CD4-positive, alpha-beta T cell (primary cell): ENCODE measurements around the gene DUSP9. TPM values are rescaled to one million over a fixed set of nuclear protein-coding genes. Genes with fewer than 3 reads are reported as not detected.
A peak's percentile ranks its signal among the peaks of the same experiment; 100 is the strongest.

Experiments used
- ATAC-seq: fragments of 200-7000 bp; cut with Tn5 transposase; one replicate; pipeline ENCODE4 v1.10.0; 2022; ENCODE audit warnings: mild to moderate bottlenecking; ENCODE audit not compliant: poor library complexity
- CTCF ChIA-PET: fragments of 350-600 bp; sonication (Branson Sonifier 250); formaldehyde crosslinking; loops from one replicate; lab custom pipeline; 2021; ENCODE audit warnings: antibody characterized with exemption, inconsistent platforms; lab: Charles Lee
- POLR2A ChIA-PET: fragments of 350-600 bp; sonication (Branson Sonifier 250); formaldehyde crosslinking; loops from one replicate; lab custom pipeline; 2021; ENCODE audit warnings: antibody characterized with exemption, inconsistent platforms; lab: Charles Lee
- DNase-seq, 14 experiments: peaks; one replicate each; pipeline ENCODE4 v3.0.0-alpha.2; 2013 to 2020; ENCODE audit warnings: mixed read lengths in 2 of 14
- H3K27ac ChIP-seq, 2 donors: one replicate each; pipeline versions ENCODE4 v1.5.1 to v1.7.0; 2013; ENCODE audit warnings: low read length in 2 of 2, low read depth in 1 of 2, mild to moderate bottlenecking in 1 of 2
- H3K27me3 ChIP-seq, 2 experiments: 1 replicate in 1 of 2; 2 replicates in 1 of 2; pipeline versions ENCODE4 v1.6.1 to v1.7.0; 2013; ENCODE audit warnings: low read length in 2 of 2, control low read depth in 1 of 2, mild to moderate bottlenecking in 1 of 2, moderate library complexity in 1 of 2; ENCODE audit not compliant: insufficient read depth in 2 of 2, control insufficient read depth in 1 of 2
- H3K36me3 ChIP-seq: one replicate; pipeline ENCODE4 v1.6.1; 2013; ENCODE audit warnings: low read length, control low read depth; ENCODE audit not compliant: insufficient read depth
- H3K4me1 ChIP-seq: one replicate; pipeline ENCODE4 v1.6.1; 2013; ENCODE audit warnings: low read length, control low read depth; ENCODE audit not compliant: insufficient read depth
- H3K4me3 ChIP-seq: one replicate; pipeline ENCODE4 v1.5.1; 2013; ENCODE audit warnings: mild to moderate bottlenecking, low read length, moderate library complexity
- H3K9me3 ChIP-seq, 2 experiments: 1 replicate in 1 of 2; 2 replicates in 1 of 2; pipeline versions ENCODE4 v1.6.1 to v1.7.0; 2013; ENCODE audit warnings: low read length in 2 of 2, mild to moderate bottlenecking in 2 of 2, control low read depth in 1 of 2, moderate library complexity in 1 of 2; ENCODE audit not compliant: control insufficient read depth in 1 of 2, insufficient read depth in 1 of 2
- H3K27ac Mint-ChIP-seq: one replicate; pipeline ENCODE4 v1.8.0; 2020; ENCODE audit warnings: mixed read lengths
- H3K27me3 Mint-ChIP-seq: one replicate; pipeline ENCODE4 v1.8.0; 2021; ENCODE audit warnings: mixed read lengths
- H3K36me3 Mint-ChIP-seq: one replicate; pipeline ENCODE4 v1.8.0; 2021; ENCODE audit warnings: low read depth, mixed read lengths
- H3K4me1 Mint-ChIP-seq: one replicate; pipeline ENCODE4 v1.8.0; 2021; ENCODE audit warnings: low read depth, mixed read lengths
- H3K4me3 Mint-ChIP-seq: one replicate; pipeline ENCODE4 v1.8.0; 2020; ENCODE audit warnings: mild to moderate bottlenecking, mixed read lengths
- H3K9me3 Mint-ChIP-seq: one replicate; pipeline ENCODE4 v1.8.0; 2020; ENCODE audit warnings: mixed read lengths
- CTCF ChIP-seq: fragments of 200-600 bp; IDR thresholded peaks from one replicate; pipeline ENCODE4 v1.8.0; 2022; ENCODE audit warnings: antibody characterized with exemption, mild to moderate bottlenecking
- intact Hi-C, 2 experiments: fragments of 100-400 bp; cut with DNase I in 1 of 2; cut with micrococcal nuclease in 1 of 2; formaldehyde crosslinking; loops; one replicate each; pipeline versions ENCODE4 v1.15.1 to v1.9.0; 2023 to 2025; cut with DNase I, micrococcal nuclease
- total RNA-seq, 174 experiments: library from RNA in 2 of 174; stranded (reverse) in 2 of 174; gene quantifications; one replicate each; pipeline ENCODE4 v1.2.3 and lab custom pipeline; 2021 to 2026

DUSP9 gene
- total RNA-seq, 2 experiments from 2014 or later: not detected

DNA sequence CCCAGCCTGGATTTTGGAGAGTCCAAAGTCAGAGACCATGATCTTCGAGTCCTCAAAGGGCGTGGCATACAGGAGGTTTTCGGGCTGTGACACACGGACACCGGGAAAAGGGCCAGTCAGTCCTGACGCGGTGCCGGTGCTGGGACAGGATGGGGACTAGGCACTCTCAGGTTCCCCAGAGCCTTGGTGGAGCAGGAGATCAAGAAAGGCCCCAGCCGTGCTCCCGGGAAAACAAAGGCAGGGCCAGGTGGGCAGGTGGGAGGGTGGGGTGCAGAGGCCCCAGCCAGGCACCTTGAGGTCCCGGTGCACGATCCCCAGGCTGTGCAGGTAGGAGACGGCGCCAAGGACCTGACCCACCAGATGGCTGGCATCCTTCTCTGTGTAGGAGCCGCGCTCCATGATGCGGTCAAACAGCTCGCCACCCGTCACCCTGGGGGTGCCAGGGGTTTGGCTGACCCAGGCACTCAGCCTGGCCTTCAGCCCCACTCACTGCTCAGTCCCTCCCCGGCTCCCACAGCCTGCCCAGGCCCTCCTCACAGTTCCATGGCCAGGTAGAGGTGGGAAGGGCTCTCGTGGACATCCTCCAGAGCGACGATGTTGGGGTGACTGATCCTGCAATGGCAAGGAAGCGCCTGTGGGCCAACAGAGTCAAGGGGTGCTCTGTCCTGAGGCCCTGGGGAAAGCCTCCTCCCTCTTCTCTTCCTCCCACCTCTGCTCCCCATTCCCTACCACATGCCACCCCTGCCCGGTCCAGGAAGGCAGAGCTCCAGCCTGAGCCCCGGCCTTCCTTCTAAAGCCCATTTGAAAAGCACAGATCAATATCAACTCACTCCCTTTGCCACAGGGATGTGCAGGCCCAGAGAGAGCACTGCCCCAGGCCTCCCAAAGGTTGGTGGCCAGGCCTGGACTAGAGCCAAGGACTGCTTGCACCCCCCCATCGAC, 24.9 kb downstream of the DUSP9 start:
- no peak overlapping the region for H3K27ac ChIP-seq
- no peaks in the 10 kb centered on the region for H3K9me3 ChIP-seq
- H3K36me3 Mint-ChIP-seq: no peaks in the 10 kb centered on the region
- H3K36me3 ChIP-seq: no peaks in the 10 kb centered on the region
- ChIA-PET POLR2A (no interaction called here), CTCF (no interaction called here)
- no peaks in the 10 kb centered on the region for H3K9me3 Mint-ChIP-seq
- peaks cover 0 to 10% of the 10 kb centered on the region in 2 experiments for H3K27me3 ChIP-seq
- H3K27ac Mint-ChIP-seq: no peak overlapping the region
- no peak for TF ChIP-seq CTCF
- H3K4me3 ChIP-seq: no peak overlapping the region
- H3K4me1 ChIP-seq: peaks cover 18% of the 10 kb centered on the region
- ATAC-seq (no peak), DNase-seq (no peak)
- H3K4me1 Mint-ChIP-seq: peaks cover 7% of the 10 kb centered on the region
- H3K4me3 Mint-ChIP-seq: no peak overlapping the region
- peaks cover 25% of the 10 kb centered on the region for H3K27me3 Mint-ChIP-seq
- intact Hi-C loops: no loop called here

- peaks cover 0 to 10% of the 10 kb centered on the region in 2 experiments for H3K27me3 ChIP-seq
- no peak for TF ChIP-seq CTCF
- ChIA-PET CTCF (no interaction called here), POLR2A (no interaction called here)
- H3K4me1 ChIP-seq: peaks cover 13% of the 10 kb centered on the region
- ATAC-seq (no peak), DNase-seq (peak in 1 of 14 experiments; percentile 13)
- peaks cover 25% of the 10 kb centered on the region for H3K27me3 Mint-ChIP-seq
- no peaks in the 10 kb centered on the region for H3K9me3 Mint-ChIP-seq
- no peaks in the 10 kb centered on the region for H3K9me3 ChIP-seq
- no peak overlapping the region for H3K27ac ChIP-seq
- peaks cover 4% of the 10 kb centered on the region for H3K4me1 Mint-ChIP-seq
- no peaks in the 10 kb centered on the region for H3K36me3 ChIP-seq
- intact Hi-C loops: no loop called here
- H3K27ac Mint-ChIP-seq: no peak overlapping the region
- no peaks in the 10 kb centered on the region for H3K36me3 Mint-ChIP-seq
- H3K4me3 ChIP-seq: no peak overlapping the region
- H3K4me3 Mint-ChIP-seq: no peak overlapping the region
Measured at GRCh38 chrX:153672531-153673427, 25.8 kb downstream of the DUSP9 start.

GRCh38 chrX:153673428-153674218, 26.6 kb downstream of the DUSP9 start, which contains the start of gene PNCK:
PNCK (minus strand) TSS chrX:153673813; CDS start chrX:153673076, 737 bp downstream.
- Histone ChIP-seq H3K27me3 (peaks cover 0 to 10% of the 10 kb centered on the region in 2 experiments), H3K9me3 (no peaks in the 10 kb centered on the region), H3K36me3 (no peaks in the 10 kb centered on the region), H3K27ac (no peak within 1 kb of the TSS), H3K4me1 (peaks cover 7% of the 10 kb centered on the region), H3K4me3 (no peak within 1 kb of the TSS)
- CTCF ChIA-PET: no interaction called here
- ATAC-seq (no peak), DNase-seq (peak in 1 of 14 experiments; percentile 10)
- intact Hi-C loops: no loop called here
- Mint-ChIP-seq H3K9me3 (no peaks in the 10 kb centered on the region), H3K4me1 (no peaks in the 10 kb centered on the region), H3K27ac (no peak within 1 kb of the TSS), H3K4me3 (peak within 1 kb of the TSS; percentile 55), H3K36me3 (no peaks in the 10 kb centered on the region), H3K27me3 (peaks cover 21% of the 10 kb centered on the region)
- POLR2A ChIA-PET: no interaction called here
- no peak for TF ChIP-seq CTCF
